Activated gamma-delta T cell treated with Interleukin-2 at 50 U/mL for 16 hours (primary cell): ENCODE results near the gene NAALADL2.
"Not testable (repeated sequence)": the region's sequence is repeated elsewhere in the genome, so short reads cannot be mapped to it uniquely, and the experiment has no call there.

ENCODE experiments used
- DNase-seq: peaks from one replicate; pipeline ENCODE4 v3.0.0-alpha.2; 2020

Gene NAALADL2

DNA sequence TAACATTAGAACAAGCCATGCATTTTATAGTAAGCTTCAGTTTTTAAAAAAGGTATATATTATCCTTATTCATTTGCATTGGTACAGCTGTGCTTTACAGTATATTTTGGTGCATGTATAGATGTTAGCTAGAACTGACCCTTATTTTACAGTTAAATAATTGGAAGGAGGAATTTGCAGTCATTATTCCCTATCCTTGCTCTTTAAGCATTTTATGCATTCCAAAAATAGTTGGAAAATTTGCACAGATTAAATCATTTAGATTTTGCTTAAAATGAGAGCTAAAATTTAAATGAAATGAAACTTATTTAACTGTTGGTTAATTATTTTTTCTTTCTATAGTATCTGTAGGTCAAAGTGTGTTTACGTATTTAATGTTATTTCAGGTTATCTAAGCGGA, 667.1 kb downstream of the NAALADL2 start:
- no peak for DNase-seq

DNA sequence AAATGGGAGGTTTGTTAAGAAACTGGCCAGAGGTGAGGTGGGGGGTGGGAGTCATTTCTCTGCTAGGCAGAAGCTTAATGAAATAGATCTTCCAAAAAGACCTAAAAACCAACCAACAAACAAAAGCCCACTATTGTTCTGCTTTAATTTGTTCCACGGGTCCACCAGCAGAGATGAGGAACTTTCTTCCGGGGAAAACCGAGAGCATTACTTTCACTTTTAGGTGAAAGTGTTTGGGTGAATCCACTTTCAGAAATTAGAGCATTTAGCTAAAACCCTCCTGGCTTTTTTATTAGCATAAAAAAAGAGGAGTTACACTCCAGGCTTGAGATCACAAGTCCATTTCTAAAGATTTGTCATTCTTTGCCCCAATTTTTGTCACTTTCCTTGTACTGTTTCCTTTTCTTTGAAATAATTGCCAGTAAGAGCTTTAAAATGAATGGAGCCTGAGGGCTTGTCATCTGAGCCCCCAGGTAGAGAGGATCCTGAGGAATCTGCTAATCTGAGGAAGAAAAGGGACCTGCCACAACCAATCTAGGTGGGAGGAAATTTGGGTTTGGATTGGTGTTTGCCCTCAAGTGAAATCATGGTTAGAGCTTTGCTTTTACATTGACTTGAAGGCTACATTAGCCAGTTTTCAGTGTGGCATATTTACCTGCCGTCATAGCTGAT, 667.6 kb downstream of the NAALADL2 start:
- no peak for DNase-seq

GRCh38 chr3:175528693-175529092, 669.6 kb downstream of the NAALADL2 start:
- not testable (repeated sequence) for DNase-seq

GRCh38 chr3:175535351-175535750, 676.2 kb downstream of the NAALADL2 start:
- DNase-seq, result no peak

DNA sequence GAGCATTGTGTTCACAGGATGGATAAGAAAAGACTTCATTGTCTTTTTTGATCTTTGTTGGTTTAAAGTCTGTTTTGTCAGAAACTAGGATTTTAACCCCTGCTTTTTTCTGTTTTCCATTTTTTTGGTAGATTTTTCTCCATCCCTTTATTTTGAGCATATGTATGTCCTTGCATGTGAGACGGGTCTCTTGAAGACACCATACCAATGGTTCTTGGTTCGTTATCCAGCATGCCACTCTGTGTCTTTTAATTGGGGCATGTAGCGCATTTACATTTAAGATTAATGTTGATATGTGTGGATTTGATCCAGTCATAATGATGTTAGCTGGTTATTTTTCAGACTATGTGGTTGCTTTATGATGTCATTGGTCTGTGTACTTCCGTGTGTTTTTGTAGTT, 687.0 kb downstream of the NAALADL2 start:
- DNase-seq, result no peak

DNA sequence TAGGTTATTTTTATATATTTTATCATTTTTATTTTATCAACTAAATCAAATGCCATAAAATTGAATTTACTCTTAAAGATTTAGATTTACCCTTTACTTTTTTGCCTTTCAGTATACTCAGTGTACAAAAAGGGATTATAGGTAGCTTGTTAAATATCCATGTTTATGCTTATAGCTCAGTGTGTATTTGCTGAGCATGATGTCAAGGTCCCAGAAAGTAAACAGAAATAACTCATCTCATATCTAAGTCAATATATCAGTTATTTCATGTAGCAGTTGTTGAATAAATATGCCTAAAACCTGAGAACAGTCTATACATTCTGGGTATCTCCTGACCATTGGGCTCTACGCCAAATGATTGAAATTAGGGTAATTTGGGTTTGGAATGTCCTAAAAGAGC, 693.8 kb downstream of the NAALADL2 start:
- no peak for DNase-seq

- no peak for DNase-seq
Measured at GRCh38 chr3:175554801-175555200, 695.7 kb downstream of the NAALADL2 start.

DNA sequence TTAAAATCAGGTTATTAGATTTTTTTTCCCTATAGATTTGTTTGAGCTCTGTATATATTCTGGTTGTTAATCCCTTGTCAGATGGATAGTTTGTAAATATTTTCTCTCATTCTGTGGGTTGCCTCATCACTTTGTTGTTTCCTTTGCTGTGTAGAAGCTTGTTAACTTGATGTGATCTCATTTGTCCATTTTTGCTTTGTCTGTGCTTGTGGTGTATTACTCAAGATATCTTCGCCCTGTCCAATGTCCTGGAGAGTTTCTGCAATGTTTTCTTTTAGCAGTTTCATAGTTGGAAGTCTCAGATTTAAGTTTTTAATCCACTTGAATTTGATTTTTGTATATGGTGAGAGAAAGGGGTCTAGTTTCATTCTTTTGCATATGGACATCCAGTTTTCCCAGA, 699.1 kb downstream of the NAALADL2 start:
- DNase-seq, result no peak

DNA sequence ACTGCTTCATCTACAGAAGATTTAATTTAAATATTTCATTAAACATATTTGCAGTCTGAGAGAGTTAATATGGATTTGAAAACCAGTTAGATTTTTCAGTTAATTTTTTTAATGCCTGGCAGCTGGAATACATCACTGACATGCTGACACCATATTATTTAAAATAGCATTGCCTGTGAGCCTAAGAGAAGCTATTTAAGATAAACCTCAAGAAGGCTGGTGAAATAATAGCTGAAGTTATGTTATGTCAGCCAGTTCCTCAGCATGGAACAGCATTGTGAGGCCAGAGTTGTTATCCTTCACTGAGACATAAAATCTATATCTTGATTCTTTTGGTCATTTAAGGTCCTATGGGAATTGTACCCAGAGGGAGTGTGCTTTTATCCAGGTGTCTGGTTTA, 705.2 kb downstream of the NAALADL2 start:
- DNase-seq, result no peak

DNA sequence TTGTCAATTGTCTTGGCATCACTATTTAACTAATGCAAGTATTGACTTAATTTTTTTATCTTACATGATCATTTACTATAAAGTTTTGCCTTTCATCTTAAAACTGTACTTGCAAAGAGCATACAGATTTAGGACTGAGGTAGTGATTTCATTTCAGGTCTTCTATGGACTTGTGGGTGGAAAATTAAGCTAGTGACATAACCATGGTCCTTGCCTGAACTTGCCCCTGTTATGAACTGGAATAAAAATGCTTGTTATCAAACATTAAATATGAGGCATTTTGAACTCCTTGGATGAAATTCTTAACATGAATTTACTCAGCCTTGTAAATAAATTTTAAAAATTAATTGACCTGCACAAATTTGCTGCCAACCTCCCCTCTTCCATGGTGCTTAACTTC, 712.0 kb downstream of the NAALADL2 start:
- no peak for DNase-seq

GRCh38 chr3:175573226-175573625, 714.1 kb downstream of the NAALADL2 start:
- DNase-seq, result no peak

DNA sequence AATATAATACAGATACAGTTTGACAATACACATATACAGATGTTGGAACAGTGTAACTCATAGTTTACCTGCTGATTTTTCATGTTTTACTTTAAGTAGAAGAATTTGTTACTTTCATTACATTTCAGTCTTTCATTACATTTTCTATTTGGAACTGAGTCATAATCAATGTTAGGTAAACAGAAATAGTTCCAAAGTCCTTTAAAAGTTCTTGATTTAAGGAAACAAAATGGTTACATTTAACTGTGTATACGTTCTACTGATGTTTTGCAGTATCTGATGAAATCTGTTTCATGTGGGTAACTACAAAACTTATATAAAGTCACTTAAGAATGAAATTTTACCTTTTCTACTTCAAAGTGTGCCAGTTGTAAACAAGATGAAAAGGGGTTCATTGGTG, 721.2 kb downstream of the NAALADL2 start:
- DNase-seq, result no peak

GRCh38 chr3:175585898-175586297, 726.8 kb downstream of the NAALADL2 start:
- DNase-seq, result no peak

DNA sequence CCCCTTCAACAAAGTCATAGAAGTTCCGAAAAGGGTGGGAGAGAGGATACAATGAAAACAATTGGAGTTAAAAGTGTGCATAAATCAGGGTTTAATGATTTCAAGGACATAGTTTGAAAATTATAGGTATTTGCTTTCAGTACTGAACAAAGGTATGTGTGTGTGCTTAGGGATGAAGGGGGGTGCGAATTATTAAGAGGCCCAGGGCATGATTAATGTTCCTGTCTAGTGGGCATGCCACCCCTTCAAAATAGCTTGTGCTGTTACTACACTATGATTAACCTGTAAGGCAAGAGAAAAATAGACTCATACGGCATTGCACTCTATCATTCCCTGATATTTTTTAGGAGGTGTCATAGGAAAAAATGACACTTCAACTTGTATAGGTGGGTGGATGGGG, 731.6 kb downstream of the NAALADL2 start:
- no peak for DNase-seq

GRCh38 chr3:175591375-175591774, 732.2 kb downstream of the NAALADL2 start:
- DNase-seq, result no peak

- no peak for DNase-seq
Measured at GRCh38 chr3:175593331-175593730, 734.2 kb downstream of the NAALADL2 start.

GRCh38 chr3:175598740-175599139, 739.6 kb downstream of the NAALADL2 start:
- no peak for DNase-seq

GRCh38 chr3:175601521-175601920, 742.4 kb downstream of the NAALADL2 start:
- no peak for DNase-seq

- no peak for DNase-seq
Measured at GRCh38 chr3:175605851-175606250, 746.7 kb downstream of the NAALADL2 start.

- no peak for DNase-seq
Measured at GRCh38 chr3:175606650-175607318, 747.6 kb downstream of the NAALADL2 start.

DNA sequence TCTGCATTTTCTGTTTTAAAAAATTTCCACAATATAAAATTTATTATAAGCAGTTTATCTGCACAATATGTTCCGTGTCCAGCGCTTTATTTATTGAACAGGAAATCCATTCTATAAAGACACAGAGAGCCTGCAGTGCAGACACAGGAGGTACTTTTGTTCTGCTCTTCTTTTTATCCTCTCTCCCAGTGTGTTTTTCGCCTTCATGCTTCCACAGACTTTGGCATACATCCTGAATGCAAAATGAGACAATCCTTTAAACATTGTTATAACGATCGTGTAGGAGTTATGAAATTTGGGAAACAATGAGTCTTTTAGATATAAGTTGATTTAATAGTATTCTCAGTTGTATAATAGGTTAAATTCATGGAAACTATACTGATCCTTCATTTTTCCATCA, 749.2 kb downstream of the NAALADL2 start:
- no peak for DNase-seq

- no peak for DNase-seq
Measured at GRCh38 chr3:175608911-175609310, 749.8 kb downstream of the NAALADL2 start.

DNA sequence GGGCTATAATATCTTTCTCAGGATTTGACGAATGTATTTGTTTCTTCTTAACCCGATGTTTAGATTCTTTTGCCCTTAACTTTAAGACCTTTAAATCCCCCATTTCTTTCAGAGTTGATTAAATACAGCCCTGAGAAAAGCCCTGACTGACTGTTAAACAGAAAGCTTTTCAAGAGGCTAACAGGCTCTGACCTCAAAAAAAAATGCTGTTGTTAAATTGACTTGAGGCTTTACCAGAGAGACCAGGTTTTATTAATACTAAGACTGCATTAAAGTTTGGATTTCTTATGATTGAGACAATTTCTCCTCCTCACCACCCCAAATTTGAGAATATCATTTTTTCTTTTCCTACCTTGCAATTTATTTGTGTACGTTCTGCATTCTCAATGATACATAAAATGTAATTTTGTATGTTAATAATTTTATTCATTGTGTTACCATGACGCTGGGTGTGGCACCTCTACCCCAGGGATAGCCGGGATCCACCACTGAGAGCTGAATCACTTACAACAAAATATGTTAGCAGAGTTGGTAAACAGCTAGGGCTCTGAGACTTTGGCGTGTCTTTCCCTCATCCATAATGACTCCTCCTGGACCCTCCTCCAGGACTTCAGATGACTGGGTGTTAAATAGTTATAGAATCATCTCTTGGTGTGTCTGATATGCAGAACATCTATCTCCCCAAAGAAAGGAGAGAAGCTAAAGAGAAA, 753.5 kb downstream of the NAALADL2 start:
- no peak for DNase-seq

GRCh38 chr3:175614107-175614506, 755.0 kb downstream of the NAALADL2 start:
- DNase-seq, result not testable (repeated sequence)
